Liver (tissue), 3 donors: ENCODE data around the gene MTX1.

Source experiments
- EGR1 ChIP-seq, 2 donors: IDR thresholded peaks; 2 replicates each; pipeline ENCODE4 v1.6.1; 2016 to 2018; ENCODE audit warnings: antibody characterized with exemption in 2 of 2, low read depth in 2 of 2
- GABPA ChIP-seq, 2 donors: IDR thresholded peaks in 1 of 2; conservative IDR thresholded peaks in 1 of 2; 2 replicates each; pipeline ENCODE4 v1.6.1; 2016; ENCODE audit warnings: antibody characterized with exemption in 2 of 2, mild to moderate bottlenecking in 1 of 2, moderate library complexity in 1 of 2
- HNF4A ChIP-seq, 2 donors: conservative IDR thresholded peaks; 2 replicates each; pipeline ENCODE4 v1.6.1; 2016; ENCODE audit warnings: antibody characterized with exemption in 2 of 2, mild to moderate bottlenecking in 2 of 2
- HNF4G ChIP-seq: IDR thresholded peaks from 2 replicates; pipeline ENCODE4 v1.6.1; 2016; ENCODE audit warnings: antibody characterized with exemption
- JUND ChIP-seq, 2 donors: IDR thresholded peaks; 2 replicates each; pipeline ENCODE4 v1.6.1; 2016; ENCODE audit warnings: antibody characterized with exemption in 2 of 2
- RAD21 ChIP-seq, 2 donors: IDR thresholded peaks; 2 replicates each; pipeline ENCODE4 v1.6.1; 2016; ENCODE audit warnings: antibody characterized with exemption in 2 of 2, mild to moderate bottlenecking in 2 of 2
- RXRA ChIP-seq, 2 donors: IDR thresholded peaks; 2 replicates each; pipeline ENCODE4 v1.6.1; 2017 to 2018; ENCODE audit warnings: antibody characterized with exemption in 2 of 2, mild to moderate bottlenecking in 1 of 2
- TAF1 ChIP-seq: conservative IDR thresholded peaks from 2 replicates; pipeline ENCODE4 v1.6.1; 2016; ENCODE audit warnings: antibody characterized with exemption, mild to moderate bottlenecking
- YY1 ChIP-seq: IDR thresholded peaks from 2 replicates; pipeline ENCODE4 v1.6.1; 2016; ENCODE audit warnings: antibody characterized with exemption, mild to moderate bottlenecking
- TF ChIP-seq, protein P1 (sequence below): fragments of 150-350 bp; IDR thresholded peaks from 2 replicates; pipeline ENCODE4 v1.5.1; 2017; ENCODE audit warnings: improper control_type of control experiment, low read depth, low read length; ENCODE audit not compliant: missing input control
- TF ChIP-seq, protein P2 (sequence below): IDR thresholded peaks from 2 replicates; pipeline ENCODE4 v1.6.1; 2016; ENCODE audit warnings: antibody characterized with exemption
- TF ChIP-seq, protein P3 (sequence below): IDR thresholded peaks from 2 replicates; pipeline ENCODE4 v1.6.1; 2016; ENCODE audit warnings: antibody characterized with exemption
- TF ChIP-seq, protein P4 (sequence below): IDR thresholded peaks from 2 replicates; pipeline ENCODE4 v1.6.1; 2016; ENCODE audit warnings: antibody characterized with exemption
- TF ChIP-seq, protein P5 (sequence below): IDR thresholded peaks from 2 replicates; pipeline ENCODE4 v1.6.1; 2016; ENCODE audit warnings: antibody characterized with exemption, mild to moderate bottlenecking
- donor health status: healthy.
- donor health status: healthy.

DNA sequence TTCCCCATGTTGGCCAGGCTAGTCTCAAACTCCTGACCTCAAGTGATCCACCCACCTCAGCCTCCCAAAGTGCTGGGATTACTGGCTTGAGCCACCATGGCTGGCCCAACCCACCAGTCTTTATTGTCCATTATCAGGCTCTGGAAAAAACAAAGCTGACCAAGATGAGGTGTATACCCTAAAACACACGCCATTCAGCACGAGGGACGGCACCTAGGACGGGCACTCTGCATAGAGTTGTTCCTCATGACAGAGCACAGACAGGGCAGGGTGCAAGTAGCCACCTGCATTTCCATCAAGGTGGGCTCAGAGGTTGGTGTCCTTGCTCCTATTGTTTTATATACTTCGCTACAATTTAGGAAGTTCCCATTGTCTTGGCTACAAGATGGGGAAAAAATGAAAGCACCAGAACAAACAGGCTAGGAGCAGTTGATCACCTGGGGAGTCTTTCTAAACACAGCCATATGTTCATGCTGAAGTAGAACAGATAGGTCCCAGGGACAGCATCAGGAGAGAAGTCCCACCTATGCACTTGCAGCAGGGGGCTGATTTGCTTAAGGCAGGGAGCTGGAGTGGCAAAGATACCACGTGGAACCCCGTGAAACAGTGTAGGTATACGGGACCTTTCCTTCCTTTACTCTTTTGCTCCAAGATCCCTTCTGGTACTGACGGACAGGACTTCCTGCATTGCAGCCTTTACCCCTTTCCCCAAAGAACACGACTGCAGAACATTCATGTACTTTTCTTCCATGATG is 39.9 kb upstream of the MTX1 start:
- TF ChIP-seq, protein P1, sequence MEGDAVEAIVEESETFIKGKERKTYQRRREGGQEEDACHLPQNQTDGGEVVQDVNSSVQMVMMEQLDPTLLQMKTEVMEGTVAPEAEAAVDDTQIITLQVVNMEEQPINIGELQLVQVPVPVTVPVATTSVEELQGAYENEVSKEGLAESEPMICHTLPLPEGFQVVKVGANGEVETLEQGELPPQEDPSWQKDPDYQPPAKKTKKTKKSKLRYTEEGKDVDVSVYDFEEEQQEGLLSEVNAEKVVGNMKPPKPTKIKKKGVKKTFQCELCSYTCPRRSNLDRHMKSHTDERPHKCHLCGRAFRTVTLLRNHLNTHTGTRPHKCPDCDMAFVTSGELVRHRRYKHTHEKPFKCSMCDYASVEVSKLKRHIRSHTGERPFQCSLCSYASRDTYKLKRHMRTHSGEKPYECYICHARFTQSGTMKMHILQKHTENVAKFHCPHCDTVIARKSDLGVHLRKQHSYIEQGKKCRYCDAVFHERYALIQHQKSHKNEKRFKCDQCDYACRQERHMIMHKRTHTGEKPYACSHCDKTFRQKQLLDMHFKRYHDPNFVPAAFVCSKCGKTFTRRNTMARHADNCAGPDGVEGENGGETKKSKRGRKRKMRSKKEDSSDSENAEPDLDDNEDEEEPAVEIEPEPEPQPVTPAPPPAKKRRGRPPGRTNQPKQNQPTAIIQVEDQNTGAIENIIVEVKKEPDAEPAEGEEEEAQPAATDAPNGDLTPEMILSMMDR, result no peak
- no peak for TF ChIP-seq RAD21 (IDR thresholded peaks at IDR 0.05)
- TF ChIP-seq, protein P2, sequence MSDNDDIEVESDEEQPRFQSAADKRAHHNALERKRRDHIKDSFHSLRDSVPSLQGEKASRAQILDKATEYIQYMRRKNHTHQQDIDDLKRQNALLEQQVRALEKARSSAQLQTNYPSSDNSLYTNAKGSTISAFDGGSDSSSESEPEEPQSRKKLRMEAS, result no peak
- no peak for TF ChIP-seq GABPA (IDR thresholded peaks at IDR 0.05 in 1 of 2, conservative IDR thresholded peaks at IDR 0.05 in 1 of 2)
- no peak for TF ChIP-seq YY1
- TF ChIP-seq JUND (IDR thresholded peaks at IDR 0.05), result no peak
- no peak for TF ChIP-seq EGR1 (IDR thresholded peaks at IDR 0.05; ENCODE audit: low read depth in 2 of 2)
- TF ChIP-seq, protein P3, sequence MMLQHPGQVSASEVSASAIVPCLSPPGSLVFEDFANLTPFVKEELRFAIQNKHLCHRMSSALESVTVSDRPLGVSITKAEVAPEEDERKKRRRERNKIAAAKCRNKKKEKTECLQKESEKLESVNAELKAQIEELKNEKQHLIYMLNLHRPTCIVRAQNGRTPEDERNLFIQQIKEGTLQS, result no peak
- no peak for TF ChIP-seq HNF4A (conservative IDR thresholded peaks at IDR 0.05)
- no peak for TF ChIP-seq RXRA (IDR thresholded peaks at IDR 0.05)
- no peak for TF ChIP-seq TAF1
- TF ChIP-seq, protein P4, sequence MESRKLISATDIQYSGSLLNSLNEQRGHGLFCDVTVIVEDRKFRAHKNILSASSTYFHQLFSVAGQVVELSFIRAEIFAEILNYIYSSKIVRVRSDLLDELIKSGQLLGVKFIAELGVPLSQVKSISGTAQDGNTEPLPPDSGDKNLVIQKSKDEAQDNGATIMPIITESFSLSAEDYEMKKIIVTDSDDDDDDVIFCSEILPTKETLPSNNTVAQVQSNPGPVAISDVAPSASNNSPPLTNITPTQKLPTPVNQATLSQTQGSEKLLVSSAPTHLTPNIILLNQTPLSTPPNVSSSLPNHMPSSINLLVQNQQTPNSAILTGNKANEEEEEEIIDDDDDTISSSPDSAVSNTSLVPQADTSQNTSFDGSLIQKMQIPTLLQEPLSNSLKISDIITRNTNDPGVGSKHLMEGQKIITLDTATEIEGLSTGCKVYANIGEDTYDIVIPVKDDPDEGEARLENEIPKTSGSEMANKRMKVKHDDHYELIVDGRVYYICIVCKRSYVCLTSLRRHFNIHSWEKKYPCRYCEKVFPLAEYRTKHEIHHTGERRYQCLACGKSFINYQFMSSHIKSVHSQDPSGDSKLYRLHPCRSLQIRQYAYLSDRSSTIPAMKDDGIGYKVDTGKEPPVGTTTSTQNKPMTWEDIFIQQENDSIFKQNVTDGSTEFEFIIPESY, result no peak
- TF ChIP-seq, protein P5, sequence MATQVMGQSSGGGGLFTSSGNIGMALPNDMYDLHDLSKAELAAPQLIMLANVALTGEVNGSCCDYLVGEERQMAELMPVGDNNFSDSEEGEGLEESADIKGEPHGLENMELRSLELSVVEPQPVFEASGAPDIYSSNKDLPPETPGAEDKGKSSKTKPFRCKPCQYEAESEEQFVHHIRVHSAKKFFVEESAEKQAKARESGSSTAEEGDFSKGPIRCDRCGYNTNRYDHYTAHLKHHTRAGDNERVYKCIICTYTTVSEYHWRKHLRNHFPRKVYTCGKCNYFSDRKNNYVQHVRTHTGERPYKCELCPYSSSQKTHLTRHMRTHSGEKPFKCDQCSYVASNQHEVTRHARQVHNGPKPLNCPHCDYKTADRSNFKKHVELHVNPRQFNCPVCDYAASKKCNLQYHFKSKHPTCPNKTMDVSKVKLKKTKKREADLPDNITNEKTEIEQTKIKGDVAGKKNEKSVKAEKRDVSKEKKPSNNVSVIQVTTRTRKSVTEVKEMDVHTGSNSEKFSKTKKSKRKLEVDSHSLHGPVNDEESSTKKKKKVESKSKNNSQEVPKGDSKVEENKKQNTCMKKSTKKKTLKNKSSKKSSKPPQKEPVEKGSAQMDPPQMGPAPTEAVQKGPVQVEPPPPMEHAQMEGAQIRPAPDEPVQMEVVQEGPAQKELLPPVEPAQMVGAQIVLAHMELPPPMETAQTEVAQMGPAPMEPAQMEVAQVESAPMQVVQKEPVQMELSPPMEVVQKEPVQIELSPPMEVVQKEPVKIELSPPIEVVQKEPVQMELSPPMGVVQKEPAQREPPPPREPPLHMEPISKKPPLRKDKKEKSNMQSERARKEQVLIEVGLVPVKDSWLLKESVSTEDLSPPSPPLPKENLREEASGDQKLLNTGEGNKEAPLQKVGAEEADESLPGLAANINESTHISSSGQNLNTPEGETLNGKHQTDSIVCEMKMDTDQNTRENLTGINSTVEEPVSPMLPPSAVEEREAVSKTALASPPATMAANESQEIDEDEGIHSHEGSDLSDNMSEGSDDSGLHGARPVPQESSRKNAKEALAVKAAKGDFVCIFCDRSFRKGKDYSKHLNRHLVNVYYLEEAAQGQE, result no peak
- TF ChIP-seq HNF4G, result no peak
